ENCODE results near the gene ASIC5.

DNA sequence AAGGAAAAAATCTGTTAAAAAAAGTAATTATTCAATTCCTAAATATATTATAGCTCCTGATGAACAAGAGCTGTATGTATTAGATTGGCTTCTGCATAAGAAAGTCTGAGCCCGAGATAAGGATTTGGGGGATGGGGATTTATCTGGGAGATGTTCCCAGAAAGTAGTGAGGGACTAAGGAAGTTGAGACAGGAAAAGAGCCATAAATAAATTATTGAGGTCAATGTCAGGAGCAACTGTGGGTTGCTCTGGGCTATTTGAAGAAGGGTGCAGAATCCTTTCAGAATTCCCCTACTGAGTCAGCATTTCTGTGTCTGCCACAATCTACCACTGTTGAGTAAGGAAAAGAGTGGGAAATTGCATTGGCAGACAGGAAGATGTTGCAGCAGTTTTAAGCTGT, 34.3 kb upstream of the ASIC5 start:
- TF ChIP-seq, protein P1, sequence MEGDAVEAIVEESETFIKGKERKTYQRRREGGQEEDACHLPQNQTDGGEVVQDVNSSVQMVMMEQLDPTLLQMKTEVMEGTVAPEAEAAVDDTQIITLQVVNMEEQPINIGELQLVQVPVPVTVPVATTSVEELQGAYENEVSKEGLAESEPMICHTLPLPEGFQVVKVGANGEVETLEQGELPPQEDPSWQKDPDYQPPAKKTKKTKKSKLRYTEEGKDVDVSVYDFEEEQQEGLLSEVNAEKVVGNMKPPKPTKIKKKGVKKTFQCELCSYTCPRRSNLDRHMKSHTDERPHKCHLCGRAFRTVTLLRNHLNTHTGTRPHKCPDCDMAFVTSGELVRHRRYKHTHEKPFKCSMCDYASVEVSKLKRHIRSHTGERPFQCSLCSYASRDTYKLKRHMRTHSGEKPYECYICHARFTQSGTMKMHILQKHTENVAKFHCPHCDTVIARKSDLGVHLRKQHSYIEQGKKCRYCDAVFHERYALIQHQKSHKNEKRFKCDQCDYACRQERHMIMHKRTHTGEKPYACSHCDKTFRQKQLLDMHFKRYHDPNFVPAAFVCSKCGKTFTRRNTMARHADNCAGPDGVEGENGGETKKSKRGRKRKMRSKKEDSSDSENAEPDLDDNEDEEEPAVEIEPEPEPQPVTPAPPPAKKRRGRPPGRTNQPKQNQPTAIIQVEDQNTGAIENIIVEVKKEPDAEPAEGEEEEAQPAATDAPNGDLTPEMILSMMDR (conservative IDR thresholded peaks at IDR 0.05 in 1 of 2, IDR thresholded peaks at IDR 0.05 in 1 of 2; ENCODE audit: low read depth in 1 of 2, low read length in 2 of 2), result no peak
- TF ChIP-seq EZH2 (IDR thresholded peaks at IDR 0.05; ENCODE audit: low read length, missing control alignments), result no peak

Measured in fibroblast of lung (primary cell).